ENCODE data around the gene SLC37A1.

The SLC37A1 gene

GRCh38 chr21:42619166-42619565 lies 105.5 kb downstream of the SLC37A1 start:
- H3K4me1 ChIP-seq (ENCODE audit: control insufficient read depth, insufficient read depth, low read length, poor library complexity, severe bottlenecking) = peaks cover 20% of the 10 kb centered on the region
- no peak for DNase-seq
- no peaks in the 10 kb centered on the region for H3K36me3 ChIP-seq (ENCODE audit: control insufficient read depth, insufficient read depth, low read length)
- H3K9me3 ChIP-seq (ENCODE audit: control insufficient read depth, low read length) = no peaks in the 10 kb centered on the region
- no peaks in the 10 kb centered on the region for H3K27me3 ChIP-seq (replicated peaks; ENCODE audit: control insufficient read depth, insufficient read depth, low read length, poor library complexity, severe bottlenecking)
- no peak overlapping the region for H3K4me3 ChIP-seq (ENCODE audit: insufficient read depth, low read depth, low read length, poor library complexity, severe bottlenecking)
- H3K27ac ChIP-seq (ENCODE audit: insufficient read depth, low read length, poor library complexity, severe bottlenecking) = no peak overlapping the region

GRCh38 chr21:42619841-42620240 lies 106.2 kb downstream of the SLC37A1 start:
- DNase-seq = no peak
- Histone ChIP-seq H3K36me3 (ENCODE audit: control insufficient read depth, insufficient read depth, low read length) (no peaks in the 10 kb centered on the region), H3K9me3 (ENCODE audit: control insufficient read depth, low read length) (no peaks in the 10 kb centered on the region), H3K4me1 (ENCODE audit: control insufficient read depth, insufficient read depth, low read length, poor library complexity, severe bottlenecking) (peaks cover 13% of the 10 kb centered on the region), H3K4me3 (ENCODE audit: insufficient read depth, low read depth, low read length, poor library complexity, severe bottlenecking) (no peak overlapping the region), H3K27me3 (replicated peaks; ENCODE audit: control insufficient read depth, insufficient read depth, low read length, poor library complexity, severe bottlenecking) (no peaks in the 10 kb centered on the region), H3K27ac (ENCODE audit: insufficient read depth, low read length, poor library complexity, severe bottlenecking) (no peak overlapping the region)

GRCh38 chr21:42621166-42621818 lies 107.6 kb downstream of the SLC37A1 start:
- Histone ChIP-seq H3K27ac (ENCODE audit: insufficient read depth, low read length, poor library complexity, severe bottlenecking) (no peak overlapping the region), H3K36me3 (ENCODE audit: control insufficient read depth, insufficient read depth, low read length) (no peaks in the 10 kb centered on the region), H3K27me3 (replicated peaks; ENCODE audit: control insufficient read depth, insufficient read depth, low read length, poor library complexity, severe bottlenecking) (no peaks in the 10 kb centered on the region), H3K4me3 (ENCODE audit: insufficient read depth, low read depth, low read length, poor library complexity, severe bottlenecking) (no peak overlapping the region), H3K9me3 (ENCODE audit: control insufficient read depth, low read length) (no peaks in the 10 kb centered on the region), H3K4me1 (ENCODE audit: control insufficient read depth, insufficient read depth, low read length, poor library complexity, severe bottlenecking) (peaks cover 7% of the 10 kb centered on the region)
- no peak for DNase-seq

GRCh38 chr21:42621819-42622177 lies 108.1 kb downstream of the SLC37A1 start:
- Histone ChIP-seq H3K36me3 (ENCODE audit: control insufficient read depth, insufficient read depth, low read length) (no peaks in the 10 kb centered on the region), H3K27me3 (replicated peaks; ENCODE audit: control insufficient read depth, insufficient read depth, low read length, poor library complexity, severe bottlenecking) (no peaks in the 10 kb centered on the region), H3K4me1 (ENCODE audit: control insufficient read depth, insufficient read depth, low read length, poor library complexity, severe bottlenecking) (peaks cover 2% of the 10 kb centered on the region), H3K4me3 (ENCODE audit: insufficient read depth, low read depth, low read length, poor library complexity, severe bottlenecking) (no peak overlapping the region), H3K27ac (ENCODE audit: insufficient read depth, low read length, poor library complexity, severe bottlenecking) (no peak overlapping the region), H3K9me3 (ENCODE audit: control insufficient read depth, low read length) (no peaks in the 10 kb centered on the region)
- DNase-seq = no peak

- H3K27ac ChIP-seq (ENCODE audit: insufficient read depth, low read length, poor library complexity, severe bottlenecking) = no peak overlapping the region
- H3K4me3 ChIP-seq (ENCODE audit: insufficient read depth, low read depth, low read length, poor library complexity, severe bottlenecking) = no peak overlapping the region
- no peaks in the 10 kb centered on the region for H3K9me3 ChIP-seq (ENCODE audit: control insufficient read depth, low read length)
- DNase-seq = no peak
- H3K4me1 ChIP-seq (ENCODE audit: control insufficient read depth, insufficient read depth, low read length, poor library complexity, severe bottlenecking) = no peaks in the 10 kb centered on the region
- H3K36me3 ChIP-seq (ENCODE audit: control insufficient read depth, insufficient read depth, low read length) = no peaks in the 10 kb centered on the region
- no peaks in the 10 kb centered on the region for H3K27me3 ChIP-seq (replicated peaks; ENCODE audit: control insufficient read depth, insufficient read depth, low read length, poor library complexity, severe bottlenecking)
Measured at GRCh38 chr21:42622284-42622683, 108.6 kb downstream of the SLC37A1 start.

- Histone ChIP-seq H3K4me1 (ENCODE audit: control insufficient read depth, insufficient read depth, low read length, poor library complexity, severe bottlenecking) (no peaks in the 10 kb centered on the region), H3K4me3 (ENCODE audit: insufficient read depth, low read depth, low read length, poor library complexity, severe bottlenecking) (no peak overlapping the region), H3K27ac (ENCODE audit: insufficient read depth, low read length, poor library complexity, severe bottlenecking) (no peak overlapping the region), H3K27me3 (replicated peaks; ENCODE audit: control insufficient read depth, insufficient read depth, low read length, poor library complexity, severe bottlenecking) (no peaks in the 10 kb centered on the region), H3K36me3 (ENCODE audit: control insufficient read depth, insufficient read depth, low read length) (no peaks in the 10 kb centered on the region), H3K9me3 (ENCODE audit: control insufficient read depth, low read length) (no peaks in the 10 kb centered on the region)
- no peak for DNase-seq
Measured at GRCh38 chr21:42623694-42624093, 110.0 kb downstream of the SLC37A1 start.

GRCh38 chr21:42624095-42624790 lies 110.6 kb downstream of the SLC37A1 start:
- DNase-seq = no peak
- no peaks in the 10 kb centered on the region for H3K4me1 ChIP-seq (ENCODE audit: control insufficient read depth, insufficient read depth, low read length, poor library complexity, severe bottlenecking)
- H3K9me3 ChIP-seq (ENCODE audit: control insufficient read depth, low read length) = no peaks in the 10 kb centered on the region
- H3K36me3 ChIP-seq (ENCODE audit: control insufficient read depth, insufficient read depth, low read length) = no peaks in the 10 kb centered on the region
- H3K27ac ChIP-seq (ENCODE audit: insufficient read depth, low read length, poor library complexity, severe bottlenecking) = no peak overlapping the region
- no peaks in the 10 kb centered on the region for H3K27me3 ChIP-seq (replicated peaks; ENCODE audit: control insufficient read depth, insufficient read depth, low read length, poor library complexity, severe bottlenecking)
- H3K4me3 ChIP-seq (ENCODE audit: insufficient read depth, low read depth, low read length, poor library complexity, severe bottlenecking) = no peak overlapping the region

GRCh38 chr21:42624936-42625335 lies 111.3 kb downstream of the SLC37A1 start:
- no peak overlapping the region for H3K27ac ChIP-seq (ENCODE audit: insufficient read depth, low read length, poor library complexity, severe bottlenecking)
- H3K27me3 ChIP-seq (replicated peaks; ENCODE audit: control insufficient read depth, insufficient read depth, low read length, poor library complexity, severe bottlenecking) = no peaks in the 10 kb centered on the region
- no peaks in the 10 kb centered on the region for H3K9me3 ChIP-seq (ENCODE audit: control insufficient read depth, low read length)
- no peaks in the 10 kb centered on the region for H3K4me1 ChIP-seq (ENCODE audit: control insufficient read depth, insufficient read depth, low read length, poor library complexity, severe bottlenecking)
- H3K4me3 ChIP-seq (ENCODE audit: insufficient read depth, low read depth, low read length, poor library complexity, severe bottlenecking) = no peak overlapping the region
- no peak for DNase-seq
- no peaks in the 10 kb centered on the region for H3K36me3 ChIP-seq (ENCODE audit: control insufficient read depth, insufficient read depth, low read length)

- Histone ChIP-seq H3K4me1 (ENCODE audit: control insufficient read depth, insufficient read depth, low read length, poor library complexity, severe bottlenecking) (no peaks in the 10 kb centered on the region), H3K9me3 (ENCODE audit: control insufficient read depth, low read length) (no peaks in the 10 kb centered on the region), H3K27ac (ENCODE audit: insufficient read depth, low read length, poor library complexity, severe bottlenecking) (no peak overlapping the region), H3K36me3 (ENCODE audit: control insufficient read depth, insufficient read depth, low read length) (no peaks in the 10 kb centered on the region), H3K4me3 (ENCODE audit: insufficient read depth, low read depth, low read length, poor library complexity, severe bottlenecking) (no peak overlapping the region), H3K27me3 (replicated peaks; ENCODE audit: control insufficient read depth, insufficient read depth, low read length, poor library complexity, severe bottlenecking) (no peaks in the 10 kb centered on the region)
- DNase-seq = no peak
Measured at GRCh38 chr21:42626171-42626570, 112.5 kb downstream of the SLC37A1 start.

GRCh38 chr21:42627527-42628289 lies 114.1 kb downstream of the SLC37A1 start:
- no peak for DNase-seq
- Histone ChIP-seq H3K9me3 (ENCODE audit: control insufficient read depth, low read length) (no peaks in the 10 kb centered on the region), H3K27ac (ENCODE audit: insufficient read depth, low read length, poor library complexity, severe bottlenecking) (no peak overlapping the region), H3K27me3 (replicated peaks; ENCODE audit: control insufficient read depth, insufficient read depth, low read length, poor library complexity, severe bottlenecking) (no peaks in the 10 kb centered on the region), H3K4me1 (ENCODE audit: control insufficient read depth, insufficient read depth, low read length, poor library complexity, severe bottlenecking) (no peaks in the 10 kb centered on the region), H3K36me3 (ENCODE audit: control insufficient read depth, insufficient read depth, low read length) (no peaks in the 10 kb centered on the region), H3K4me3 (ENCODE audit: insufficient read depth, low read depth, low read length, poor library complexity, severe bottlenecking) (no peak overlapping the region)
